Measurements from ENCODE around the gene ATR.

DNA sequence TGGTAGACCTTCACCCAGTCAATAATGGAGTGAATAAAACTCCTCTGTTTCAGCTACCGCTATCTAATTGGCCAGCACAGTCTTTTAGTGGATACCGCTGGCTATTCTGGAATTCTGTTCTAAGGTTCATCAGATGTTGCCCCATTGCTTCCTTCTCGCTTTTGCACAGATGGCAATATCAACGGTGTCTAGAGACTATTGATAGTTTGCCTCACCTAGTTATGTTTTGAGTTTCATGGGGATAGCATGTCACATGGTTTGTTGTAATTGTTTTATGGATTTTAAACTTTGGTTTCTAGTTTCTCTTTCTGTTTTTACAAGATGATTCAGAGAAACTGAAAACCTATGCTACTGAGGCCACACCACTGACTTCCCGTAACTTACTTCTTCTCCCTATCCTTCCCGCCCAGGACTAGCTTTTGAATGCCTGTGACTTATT, 132.7 kb downstream of the ATR start:
- TF ChIP-seq, protein P1, sequence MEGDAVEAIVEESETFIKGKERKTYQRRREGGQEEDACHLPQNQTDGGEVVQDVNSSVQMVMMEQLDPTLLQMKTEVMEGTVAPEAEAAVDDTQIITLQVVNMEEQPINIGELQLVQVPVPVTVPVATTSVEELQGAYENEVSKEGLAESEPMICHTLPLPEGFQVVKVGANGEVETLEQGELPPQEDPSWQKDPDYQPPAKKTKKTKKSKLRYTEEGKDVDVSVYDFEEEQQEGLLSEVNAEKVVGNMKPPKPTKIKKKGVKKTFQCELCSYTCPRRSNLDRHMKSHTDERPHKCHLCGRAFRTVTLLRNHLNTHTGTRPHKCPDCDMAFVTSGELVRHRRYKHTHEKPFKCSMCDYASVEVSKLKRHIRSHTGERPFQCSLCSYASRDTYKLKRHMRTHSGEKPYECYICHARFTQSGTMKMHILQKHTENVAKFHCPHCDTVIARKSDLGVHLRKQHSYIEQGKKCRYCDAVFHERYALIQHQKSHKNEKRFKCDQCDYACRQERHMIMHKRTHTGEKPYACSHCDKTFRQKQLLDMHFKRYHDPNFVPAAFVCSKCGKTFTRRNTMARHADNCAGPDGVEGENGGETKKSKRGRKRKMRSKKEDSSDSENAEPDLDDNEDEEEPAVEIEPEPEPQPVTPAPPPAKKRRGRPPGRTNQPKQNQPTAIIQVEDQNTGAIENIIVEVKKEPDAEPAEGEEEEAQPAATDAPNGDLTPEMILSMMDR (IDR thresholded peaks at IDR 0.05 in 2 of 3, conservative IDR thresholded peaks at IDR 0.05 in 1 of 3; ENCODE audit: control insufficient read depth in 2 of 3, extremely low read depth in 1 of 3, insufficient read depth in 1 of 3, low read depth in 3 of 3, low read length in 3 of 3): no peak
- no peak for TF ChIP-seq SRF (IDR thresholded peaks at IDR 0.05; ENCODE audit: low read depth in 2 of 2, low read length in 2 of 2)
- TF ChIP-seq, protein P2, sequence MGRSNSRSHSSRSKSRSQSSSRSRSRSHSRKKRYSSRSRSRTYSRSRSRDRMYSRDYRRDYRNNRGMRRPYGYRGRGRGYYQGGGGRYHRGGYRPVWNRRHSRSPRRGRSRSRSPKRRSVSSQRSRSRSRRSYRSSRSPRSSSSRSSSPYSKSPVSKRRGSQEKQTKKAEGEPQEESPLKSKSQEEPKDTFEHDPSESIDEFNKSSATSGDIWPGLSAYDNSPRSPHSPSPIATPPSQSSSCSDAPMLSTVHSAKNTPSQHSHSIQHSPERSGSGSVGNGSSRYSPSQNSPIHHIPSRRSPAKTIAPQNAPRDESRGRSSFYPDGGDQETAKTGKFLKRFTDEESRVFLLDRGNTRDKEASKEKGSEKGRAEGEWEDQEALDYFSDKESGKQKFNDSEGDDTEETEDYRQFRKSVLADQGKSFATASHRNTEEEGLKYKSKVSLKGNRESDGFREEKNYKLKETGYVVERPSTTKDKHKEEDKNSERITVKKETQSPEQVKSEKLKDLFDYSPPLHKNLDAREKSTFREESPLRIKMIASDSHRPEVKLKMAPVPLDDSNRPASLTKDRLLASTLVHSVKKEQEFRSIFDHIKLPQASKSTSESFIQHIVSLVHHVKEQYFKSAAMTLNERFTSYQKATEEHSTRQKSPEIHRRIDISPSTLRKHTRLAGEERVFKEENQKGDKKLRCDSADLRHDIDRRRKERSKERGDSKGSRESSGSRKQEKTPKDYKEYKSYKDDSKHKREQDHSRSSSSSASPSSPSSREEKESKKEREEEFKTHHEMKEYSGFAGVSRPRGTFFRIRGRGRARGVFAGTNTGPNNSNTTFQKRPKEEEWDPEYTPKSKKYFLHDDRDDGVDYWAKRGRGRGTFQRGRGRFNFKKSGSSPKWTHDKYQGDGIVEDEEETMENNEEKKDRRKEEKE (IDR thresholded peaks at IDR 0.05): no peak
- TF ChIP-seq POLR2A (IDR thresholded peaks at IDR 0.05; ENCODE audit: low read depth, low read length): no peak
- no peak for TF ChIP-seq POLR2AphosphoS5 (IDR thresholded peaks at IDR 0.05; ENCODE audit: low read length)
- TF ChIP-seq, protein P3, sequence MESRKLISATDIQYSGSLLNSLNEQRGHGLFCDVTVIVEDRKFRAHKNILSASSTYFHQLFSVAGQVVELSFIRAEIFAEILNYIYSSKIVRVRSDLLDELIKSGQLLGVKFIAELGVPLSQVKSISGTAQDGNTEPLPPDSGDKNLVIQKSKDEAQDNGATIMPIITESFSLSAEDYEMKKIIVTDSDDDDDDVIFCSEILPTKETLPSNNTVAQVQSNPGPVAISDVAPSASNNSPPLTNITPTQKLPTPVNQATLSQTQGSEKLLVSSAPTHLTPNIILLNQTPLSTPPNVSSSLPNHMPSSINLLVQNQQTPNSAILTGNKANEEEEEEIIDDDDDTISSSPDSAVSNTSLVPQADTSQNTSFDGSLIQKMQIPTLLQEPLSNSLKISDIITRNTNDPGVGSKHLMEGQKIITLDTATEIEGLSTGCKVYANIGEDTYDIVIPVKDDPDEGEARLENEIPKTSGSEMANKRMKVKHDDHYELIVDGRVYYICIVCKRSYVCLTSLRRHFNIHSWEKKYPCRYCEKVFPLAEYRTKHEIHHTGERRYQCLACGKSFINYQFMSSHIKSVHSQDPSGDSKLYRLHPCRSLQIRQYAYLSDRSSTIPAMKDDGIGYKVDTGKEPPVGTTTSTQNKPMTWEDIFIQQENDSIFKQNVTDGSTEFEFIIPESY (IDR thresholded peaks at IDR 0.05): no peak
- TF ChIP-seq LARP7 (IDR thresholded peaks at IDR 0.05): no peak
- no peak for TF ChIP-seq DPF2 (IDR thresholded peaks at IDR 0.05)
- TF ChIP-seq SMC3 (IDR thresholded peaks at IDR 0.05; ENCODE audit: borderline replicate concordance, low read length): no peak
- TF ChIP-seq, protein P4, sequence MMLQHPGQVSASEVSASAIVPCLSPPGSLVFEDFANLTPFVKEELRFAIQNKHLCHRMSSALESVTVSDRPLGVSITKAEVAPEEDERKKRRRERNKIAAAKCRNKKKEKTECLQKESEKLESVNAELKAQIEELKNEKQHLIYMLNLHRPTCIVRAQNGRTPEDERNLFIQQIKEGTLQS (IDR thresholded peaks at IDR 0.05; ENCODE audit: borderline replicate concordance, extremely low read depth, low read depth, low read length): no peak
- TF ChIP-seq NFYB (IDR thresholded peaks at IDR 0.05; ENCODE audit: insufficient read depth, low read depth, low read length): no peak
